ENCODE measurements around the gene APOBEC3C.

- no peak for TF ChIP-seq CTCF (IDR thresholded peaks at IDR 0.05)
- no peak for TF ChIP-seq POLR2A (IDR thresholded peaks at IDR 0.05)
Observed at GRCh38 chr22:39012533-39013511, 1.2 kb upstream of the APOBEC3C start.

All from body of pancreas (tissue), 4 donors.